Mucosa of descending colon (tissue), 3 donors: ENCODE data around the gene SPRED2. TPM values are rescaled to one million over a fixed set of nuclear protein-coding genes. Genes with fewer than 3 reads are reported as not detected.

Experiments used
- ATAC-seq: fragments of 200-7000 bp; cut with Tn5 transposase; one replicate; pipeline ENCODE4 v1.9.1; 2020; ENCODE audit warnings: mild to moderate bottlenecking, moderate library complexity
- DNase-seq, 3 donors: peaks; one replicate each; pipeline ENCODE4 v3.0.0-alpha.2; 2020
- H3K36me3 ChIP-seq: fragments of 200-600 bp; one replicate; pipeline ENCODE4 v1.8.0; 2021; ENCODE audit warnings: low read depth, mild to moderate bottlenecking
- H3K4me1 ChIP-seq: fragments of 200-600 bp; one replicate; pipeline ENCODE4 v1.8.0; 2021; ENCODE audit warnings: low read depth, mild to moderate bottlenecking
- H3K4me3 ChIP-seq: fragments of 200-600 bp; one replicate; pipeline ENCODE4 v1.8.0; 2021; ENCODE audit warnings: mild to moderate bottlenecking
- H3K9me3 ChIP-seq: fragments of 200-600 bp; one replicate; pipeline ENCODE4 v1.8.0; 2021; ENCODE audit warnings: mild to moderate bottlenecking
- intact Hi-C, 2 donors: fragments of 100-400 bp; cut with DNase I in 1 of 2; cut with micrococcal nuclease in 1 of 2; formaldehyde crosslinking; loops; one replicate each; pipeline versions ENCODE4 v1.11.0 to v1.11.1; 2022; cut with DNase I, micrococcal nuclease
- total RNA-seq, 3 donors: library from RNA; stranded (reverse); fragmentation: NEBNext Ultra II Directional in 2 of 3; extraction: Animal tissue kit (Norgen Biotek cat#: 25700) in 2 of 3; gene quantifications; one replicate each; pipeline versions ENCODE4 v1.2.1 to v1.2.4, GENCODE V29; 2021 to 2023
- TF ChIP-seq, protein P1 (sequence below): fragments of 200-600 bp; IDR thresholded peaks from one replicate; pipeline ENCODE4 v1.8.0; 2022; ENCODE audit warnings: antibody characterized with exemption, mild to moderate bottlenecking
- donor health status: DM: no; HTN: no; CAD: no; lungs with moderate emphysema.
- donor health status: DM: no; HTN: no; CAD: no.
- donor health status: DM: no; HTN: yes; CAD: no.

The SPRED2 gene
- total RNA-seq, 3 donors from 2014 or later: 38.1 to 65.0 (median 43.4) TPM

DNA sequence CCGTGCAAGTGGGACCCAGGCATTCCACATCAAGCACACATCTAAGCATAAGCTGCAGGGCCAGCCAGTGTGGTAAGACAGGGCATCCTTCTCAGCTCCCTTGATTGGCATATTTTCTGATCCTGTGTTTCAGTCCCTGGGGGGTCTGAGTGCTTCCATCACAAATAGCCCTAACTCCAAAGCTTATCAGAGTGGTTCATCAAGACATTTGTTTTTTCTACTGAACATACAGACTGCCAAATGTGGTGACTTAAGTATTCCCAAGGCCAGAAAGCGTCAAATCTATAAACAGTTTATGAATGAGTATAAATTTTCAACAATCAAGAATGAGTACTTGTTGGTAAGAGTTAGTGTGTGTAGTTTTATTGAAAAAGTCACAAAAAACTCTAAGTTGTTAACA lies 18.8 kb downstream of the SPRED2 start:
- TF ChIP-seq, protein P1, sequence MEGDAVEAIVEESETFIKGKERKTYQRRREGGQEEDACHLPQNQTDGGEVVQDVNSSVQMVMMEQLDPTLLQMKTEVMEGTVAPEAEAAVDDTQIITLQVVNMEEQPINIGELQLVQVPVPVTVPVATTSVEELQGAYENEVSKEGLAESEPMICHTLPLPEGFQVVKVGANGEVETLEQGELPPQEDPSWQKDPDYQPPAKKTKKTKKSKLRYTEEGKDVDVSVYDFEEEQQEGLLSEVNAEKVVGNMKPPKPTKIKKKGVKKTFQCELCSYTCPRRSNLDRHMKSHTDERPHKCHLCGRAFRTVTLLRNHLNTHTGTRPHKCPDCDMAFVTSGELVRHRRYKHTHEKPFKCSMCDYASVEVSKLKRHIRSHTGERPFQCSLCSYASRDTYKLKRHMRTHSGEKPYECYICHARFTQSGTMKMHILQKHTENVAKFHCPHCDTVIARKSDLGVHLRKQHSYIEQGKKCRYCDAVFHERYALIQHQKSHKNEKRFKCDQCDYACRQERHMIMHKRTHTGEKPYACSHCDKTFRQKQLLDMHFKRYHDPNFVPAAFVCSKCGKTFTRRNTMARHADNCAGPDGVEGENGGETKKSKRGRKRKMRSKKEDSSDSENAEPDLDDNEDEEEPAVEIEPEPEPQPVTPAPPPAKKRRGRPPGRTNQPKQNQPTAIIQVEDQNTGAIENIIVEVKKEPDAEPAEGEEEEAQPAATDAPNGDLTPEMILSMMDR: no peak
- H3K4me3 ChIP-seq: no peak overlapping the region
- H3K4me1 ChIP-seq: peaks cover 24% of the 10 kb centered on the region
- intact Hi-C loops: no loop called here
- H3K9me3 ChIP-seq: no peaks in the 10 kb centered on the region
- no peaks in the 10 kb centered on the region for H3K36me3 ChIP-seq
- no peak for DNase-seq
- no peak for ATAC-seq

DNA sequence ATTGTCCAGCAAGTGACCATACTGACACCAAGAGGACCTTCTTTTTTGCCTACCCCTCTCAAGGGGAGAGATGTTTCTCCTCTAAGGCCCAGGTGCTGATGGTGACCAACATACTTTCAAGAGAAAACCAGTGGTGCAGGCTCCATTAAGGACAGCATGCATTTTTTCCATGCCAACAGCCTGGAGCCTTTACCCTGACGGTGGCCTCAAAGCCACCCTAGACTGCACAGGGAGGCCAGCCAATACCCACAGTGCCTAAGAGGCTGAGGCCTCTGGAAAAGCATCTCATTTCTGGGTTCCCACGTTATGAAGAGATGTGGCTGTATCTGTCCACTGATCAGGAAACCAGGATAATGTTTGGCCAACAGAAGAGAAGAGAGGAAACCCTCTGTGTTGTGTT lies 19.3 kb downstream of the SPRED2 start:
- no peak for ATAC-seq

DNA sequence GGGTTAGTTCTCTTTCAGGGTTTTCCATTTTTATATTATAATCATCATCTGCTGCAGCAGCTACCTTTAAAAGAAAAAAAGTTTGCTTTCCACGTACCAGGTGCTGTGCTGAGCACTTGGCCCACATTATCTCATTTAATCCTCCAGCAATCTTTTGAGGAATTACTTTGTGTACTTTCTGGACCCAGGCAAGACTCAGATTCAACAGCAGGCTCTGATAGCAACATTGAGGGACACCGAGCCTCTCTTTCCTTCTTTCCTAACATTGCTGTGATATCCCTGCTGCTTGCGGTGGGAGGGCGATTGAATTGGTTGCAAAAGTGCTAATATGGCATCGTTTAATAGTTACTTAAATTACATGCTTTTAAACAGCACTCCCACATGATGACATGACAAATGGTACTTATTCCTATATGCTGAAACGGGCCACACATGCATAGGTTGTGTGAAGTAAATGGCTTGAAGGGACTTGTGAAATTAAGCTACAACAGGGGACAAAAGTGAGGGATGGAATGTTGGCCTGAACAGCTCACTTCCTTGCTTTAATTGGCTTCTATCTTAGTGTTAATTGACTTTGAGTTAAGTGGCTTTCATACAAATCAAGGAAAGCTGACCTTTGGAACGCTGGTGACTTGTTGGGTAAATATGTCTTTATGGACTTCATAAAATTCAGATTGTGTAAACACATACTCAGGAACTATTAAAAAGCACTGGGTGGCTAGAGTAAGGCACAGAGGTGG lies 21.2 kb downstream of the SPRED2 start:
- Histone ChIP-seq H3K9me3 (no peaks in the 10 kb centered on the region), H3K4me3 (no peak overlapping the region), H3K4me1 (peaks cover 17% of the 10 kb centered on the region), H3K36me3 (no peaks in the 10 kb centered on the region)
- peak in 1 of 3 donors; percentile 86 for DNase-seq
- intact Hi-C loops: no loop called here
- TF ChIP-seq, protein P1: no peak
- ATAC-seq: peak; percentile 94

More for the DNA sequence above, 19.3 kb downstream of the SPRED2 start:
- intact Hi-C loops: no loop called here
- no peak for DNase-seq
- Histone ChIP-seq H3K36me3 (no peaks in the 10 kb centered on the region), H3K9me3 (no peaks in the 10 kb centered on the region), H3K4me3 (no peak overlapping the region), H3K4me1 (peaks cover 24% of the 10 kb centered on the region)
- TF ChIP-seq, protein P1: no peak

DNA sequence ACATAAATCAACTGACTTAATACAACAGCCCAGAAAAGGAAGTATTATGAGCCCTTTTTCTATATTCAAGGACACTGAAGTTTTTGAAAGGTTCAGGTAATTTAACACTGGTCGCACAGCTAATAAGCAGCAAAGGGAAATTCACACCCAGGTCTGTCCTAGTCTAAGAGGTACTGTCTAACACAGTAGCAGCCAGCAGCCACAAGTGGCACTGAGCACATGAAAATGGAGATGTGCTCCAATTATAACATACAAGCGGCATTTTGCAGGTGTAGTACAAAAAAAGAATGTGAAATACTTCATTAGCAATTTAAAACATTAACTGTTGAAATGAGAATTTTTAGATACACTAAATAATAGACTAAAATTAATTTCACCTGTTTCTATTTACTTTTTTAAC lies 23.4 kb downstream of the SPRED2 start:
- Histone ChIP-seq H3K4me1 (peaks cover 21% of the 10 kb centered on the region), H3K36me3 (no peaks in the 10 kb centered on the region), H3K9me3 (no peaks in the 10 kb centered on the region), H3K4me3 (no peak overlapping the region)
- intact Hi-C loops: no loop called here
- DNase-seq (no peak), ATAC-seq (no peak)
- TF ChIP-seq, protein P1: no peak

DNA sequence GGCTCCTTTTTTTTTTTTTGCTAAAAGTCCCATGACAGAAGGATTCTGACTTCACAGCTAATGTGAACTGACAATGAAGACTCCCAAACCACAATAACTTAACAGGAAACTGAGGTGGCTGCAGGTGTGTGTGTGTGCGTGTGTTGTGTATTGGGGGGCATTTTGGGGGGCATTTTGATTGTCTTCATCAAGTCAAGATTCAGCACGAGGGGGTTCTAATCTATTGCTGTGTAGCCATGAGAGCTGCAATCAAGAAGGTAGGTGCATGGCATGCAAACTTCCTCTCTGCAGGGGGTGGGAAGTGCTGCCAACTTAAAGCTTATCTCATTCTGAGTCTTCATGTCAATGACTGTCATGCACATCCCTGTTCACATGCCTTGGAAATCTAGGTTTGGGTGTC lies 25.2 kb downstream of the SPRED2 start:
- ATAC-seq (no peak), DNase-seq (no peak)
- no peak overlapping the region for H3K4me3 ChIP-seq
- H3K4me1 ChIP-seq: peaks cover 17% of the 10 kb centered on the region
- no peaks in the 10 kb centered on the region for H3K9me3 ChIP-seq
- intact Hi-C loops: no loop called here
- H3K36me3 ChIP-seq: no peaks in the 10 kb centered on the region
- TF ChIP-seq, protein P1: no peak
